KG1 (cell line): ENCODE data around the gene POU5F1.

Experiments used
- DNase-seq: peaks from one replicate; lab custom pipeline; 2025; lab: John Stamatoyannopoulos, UW

Gene POU5F1

DNA sequence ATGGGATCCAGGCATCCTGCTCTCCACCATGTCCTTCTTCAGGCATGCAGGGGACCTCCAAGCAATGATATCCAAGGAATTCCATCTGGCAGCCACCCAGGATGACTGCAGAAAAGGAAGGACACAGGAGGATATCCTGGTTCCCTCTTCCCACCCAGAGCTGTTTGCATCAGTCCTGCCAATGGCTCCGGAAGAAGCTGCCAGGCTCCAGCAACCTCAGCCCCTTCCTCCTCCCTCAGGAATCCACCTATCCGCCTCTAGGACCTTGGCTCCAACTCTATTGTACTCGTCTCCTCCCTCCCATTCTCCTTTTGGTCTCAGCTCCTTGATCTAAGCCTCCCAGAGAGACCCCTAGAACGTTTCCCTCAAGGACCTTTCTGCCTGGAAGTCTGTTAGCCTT, 30.9 kb downstream of the POU5F1 start:
- no peak for DNase-seq

DNA sequence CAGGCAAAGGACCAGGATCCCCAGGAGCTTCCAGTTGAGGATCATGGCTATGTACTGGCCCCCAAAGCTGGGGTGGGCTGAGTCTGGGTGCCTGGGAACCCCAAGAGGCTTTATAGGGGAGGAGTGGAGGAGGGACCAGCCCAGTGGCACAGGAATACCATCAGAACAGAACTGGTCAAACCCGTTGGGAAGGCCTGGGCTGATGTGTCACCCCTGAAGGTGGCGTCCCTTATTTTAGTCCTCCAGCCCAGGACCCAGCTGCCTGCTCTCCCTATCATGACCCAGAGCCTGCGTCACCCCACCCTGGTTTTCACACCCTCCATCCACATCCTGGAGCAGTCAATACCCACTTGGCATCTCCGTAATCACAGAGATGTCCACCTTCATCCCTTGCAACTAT, 31.5 kb downstream of the POU5F1 start, which contains the start of gene PSORS1C2:
Gene PSORS1C2 (minus strand): TSS at position 85 of the 400 bp plus-strand sequence. CDS start 40 bp downstream, at position 45.
- no peak for DNase-seq

DNA sequence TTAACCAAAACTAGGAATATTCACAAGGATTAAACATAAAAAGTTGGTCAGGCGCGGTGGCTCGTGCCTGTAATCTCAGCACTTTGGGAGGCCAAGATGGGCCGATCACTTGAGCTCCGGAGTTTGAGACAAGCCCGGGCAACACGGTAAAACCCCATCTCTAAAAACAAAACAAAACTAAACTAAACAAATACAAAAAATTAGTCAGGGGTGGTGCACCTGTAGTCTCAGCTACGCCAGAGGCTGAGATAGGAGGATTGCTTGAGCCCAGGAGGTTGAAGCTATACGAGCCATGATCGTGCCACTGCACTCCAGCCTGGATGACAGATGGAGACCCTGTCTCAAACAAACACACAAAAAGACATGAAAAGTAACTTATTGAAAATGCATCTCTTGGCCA, 34.8 kb downstream of the POU5F1 start:
- DNase-seq = no peak

DNA sequence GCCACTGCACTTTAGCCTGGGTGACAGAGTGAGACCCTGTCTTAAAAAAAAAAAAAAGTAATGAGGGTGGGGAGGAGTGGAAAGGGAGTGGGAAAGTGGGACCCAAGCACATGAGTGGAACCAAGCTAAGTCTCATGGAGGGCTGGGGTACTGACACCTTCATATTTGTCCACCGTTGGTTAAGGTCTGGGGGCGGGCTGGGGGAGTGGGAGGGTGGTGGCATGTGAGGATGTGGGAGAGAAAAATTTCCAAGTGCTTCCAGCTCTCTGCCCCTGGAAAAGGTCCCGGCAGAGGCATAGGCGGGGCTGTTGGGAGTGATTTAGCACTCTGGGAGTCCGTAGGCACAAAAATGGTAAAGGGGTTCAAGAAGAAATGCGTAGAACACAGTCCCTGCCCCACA, 37.7 kb downstream of the POU5F1 start:
- DNase-seq = no peak

DNA sequence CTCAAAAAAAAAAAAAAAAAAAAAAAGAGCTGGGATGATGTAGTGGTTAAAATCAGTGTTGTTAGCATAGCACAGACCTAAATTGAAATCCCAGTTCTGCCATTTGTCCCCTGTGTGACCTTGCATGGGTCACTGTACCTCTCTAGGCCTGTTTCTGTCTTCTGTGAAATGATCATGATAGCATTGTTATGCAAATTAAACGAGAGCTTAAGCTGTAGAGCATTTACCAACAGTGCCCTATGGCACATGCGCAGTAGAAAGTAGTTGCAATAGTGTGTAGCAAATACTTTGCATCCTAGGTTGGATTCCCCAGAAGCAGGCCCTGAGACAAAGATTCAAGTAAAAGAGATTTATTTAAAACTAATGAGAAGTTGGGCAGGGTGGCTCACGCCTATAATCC, 38.9 kb downstream of the POU5F1 start:
- no peak for DNase-seq

DNA sequence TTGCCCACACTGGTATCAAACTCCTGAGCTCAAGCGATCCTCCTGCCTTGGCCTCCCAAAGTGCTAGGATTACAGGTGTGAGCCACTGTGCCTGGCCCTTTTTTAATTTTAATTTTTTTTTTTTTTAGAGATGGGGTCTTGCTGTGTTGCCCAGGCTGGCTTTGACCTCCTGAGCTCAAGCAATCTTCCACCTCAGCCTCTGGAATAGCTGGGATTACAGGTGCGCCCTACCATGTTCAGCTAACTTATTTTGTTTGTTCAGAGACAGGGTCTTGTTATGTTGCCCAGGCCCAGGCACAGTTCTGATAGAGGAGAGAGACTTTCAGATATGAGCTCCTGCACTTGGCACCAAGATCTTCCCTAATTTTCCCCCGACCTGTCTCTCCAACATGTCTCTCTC, 39.7 kb downstream of the POU5F1 start:
- DNase-seq = no peak

DNA sequence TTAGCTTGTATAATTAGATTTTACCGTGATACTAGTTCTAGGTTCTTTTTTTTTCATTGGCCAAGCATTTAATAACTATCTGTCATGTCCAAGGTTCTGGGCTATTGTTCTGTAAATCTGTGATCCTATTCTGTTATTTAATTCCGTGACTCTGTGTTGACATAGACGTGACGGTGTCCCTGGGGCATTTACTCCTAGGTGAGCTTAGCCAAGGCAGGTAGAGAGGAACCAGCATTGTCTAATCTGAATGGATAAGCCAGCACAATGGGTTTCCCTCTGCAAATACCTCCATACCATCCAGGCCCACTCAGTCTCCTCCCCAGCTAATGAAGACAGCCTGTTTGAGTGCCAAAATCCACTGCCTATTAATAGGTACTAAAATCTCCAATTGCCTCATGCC, 41.4 kb downstream of the POU5F1 start:
- DNase-seq = no peak

DNA sequence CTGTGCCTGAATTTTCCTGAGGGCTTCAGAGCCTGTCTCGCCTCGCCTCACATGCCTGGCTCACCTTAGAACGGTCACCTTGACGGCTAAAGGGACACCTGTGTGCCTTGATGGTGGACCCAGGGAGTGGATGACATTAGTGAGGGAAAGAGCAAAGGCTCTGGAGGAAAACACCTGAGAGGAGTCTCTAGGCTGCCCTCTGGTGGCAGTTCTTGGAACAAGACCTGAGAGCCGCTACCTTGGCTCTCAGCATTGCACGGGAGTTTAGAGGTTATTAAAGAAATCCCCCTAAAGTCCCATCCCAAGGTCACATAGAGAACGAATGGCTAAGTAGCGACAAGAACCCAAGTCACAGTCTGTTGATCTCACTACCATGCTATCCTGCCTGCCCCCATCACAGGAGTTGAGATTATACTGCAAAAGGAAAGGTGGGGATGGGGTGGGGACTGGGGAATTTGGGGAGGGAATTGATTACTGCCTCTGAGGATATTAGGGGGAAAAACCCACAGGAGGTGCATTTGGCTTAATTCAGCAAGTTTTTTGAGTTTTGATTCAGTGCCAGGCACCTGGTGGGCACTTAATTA, 42.3 kb downstream of the POU5F1 start:
- DNase-seq = peak; percentile 40

DNA sequence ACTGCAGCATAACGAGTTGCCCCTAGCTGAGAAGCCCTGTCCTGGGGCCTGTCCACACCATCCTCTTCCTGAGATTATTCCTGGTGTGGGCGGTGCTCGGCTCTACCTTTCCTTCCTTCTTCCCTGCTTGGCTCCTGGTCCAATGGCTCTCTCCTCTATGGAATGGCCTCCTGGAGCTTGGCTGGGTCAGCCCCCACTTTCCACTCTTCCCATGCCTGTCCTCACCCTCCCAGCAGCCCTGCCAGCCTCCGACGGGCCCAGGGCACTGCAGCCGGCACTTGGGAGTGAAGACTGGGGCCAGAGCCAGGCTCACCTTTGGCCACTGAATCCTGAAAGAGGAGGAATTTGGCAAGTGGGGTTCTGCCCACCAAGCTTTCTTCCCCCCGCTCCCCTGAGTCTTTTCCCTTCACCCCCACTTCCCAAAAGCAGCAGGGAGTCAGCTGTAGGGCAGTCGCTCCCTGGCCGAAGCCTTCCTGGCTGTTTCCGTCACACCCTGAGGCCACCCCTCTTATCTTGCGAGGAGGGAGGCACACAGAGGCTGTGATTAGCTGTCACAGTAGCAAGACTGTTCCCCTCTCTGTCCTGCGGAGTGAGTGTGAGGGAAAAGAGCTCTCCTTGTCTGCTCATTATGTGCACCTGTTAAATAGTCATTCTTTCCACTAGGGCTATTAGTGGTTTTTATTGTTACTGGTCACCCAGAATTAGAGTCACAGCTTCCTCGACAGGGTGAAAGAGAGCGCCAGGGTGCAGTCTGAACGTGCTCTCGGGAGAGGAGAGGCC, 43.9 kb downstream of the POU5F1 start:
- no peak for DNase-seq

DNA sequence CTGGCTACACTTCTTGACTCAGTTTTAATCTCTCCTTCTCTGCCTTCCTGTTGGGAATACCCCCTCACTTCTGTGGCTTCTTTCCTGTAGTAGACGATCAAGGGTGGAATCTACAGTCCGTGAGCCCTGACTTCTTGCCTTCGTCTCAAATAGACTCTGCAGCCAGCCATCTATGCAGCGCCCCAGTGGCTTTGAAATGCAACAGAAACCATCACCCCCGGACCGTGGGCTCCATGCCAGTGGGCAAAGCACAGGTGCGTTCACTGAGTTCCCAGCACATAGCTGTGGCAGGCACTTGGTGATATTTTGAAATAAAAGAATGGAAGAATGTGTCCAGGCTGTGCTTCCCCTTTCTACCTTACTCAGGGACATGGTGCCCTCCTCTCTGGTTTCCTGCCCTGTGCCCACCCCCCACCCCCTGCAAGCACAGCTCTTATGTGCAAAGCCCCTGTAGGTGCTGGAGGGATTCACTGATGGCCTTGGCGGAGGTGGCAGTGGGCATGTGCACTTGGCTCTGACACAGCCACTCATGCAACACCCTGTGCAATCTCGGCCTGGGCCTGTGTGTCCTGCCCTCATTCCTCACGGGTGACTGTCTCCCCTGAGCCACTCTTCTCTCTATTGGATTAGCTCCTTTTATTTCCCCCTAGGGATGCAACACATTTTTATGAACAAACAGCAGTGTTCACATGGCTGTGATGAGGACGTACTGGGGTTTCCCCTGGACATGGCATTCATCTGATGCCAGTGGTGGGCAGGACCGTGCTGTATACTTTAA, 44.7 kb downstream of the POU5F1 start:
- no peak for DNase-seq

DNA sequence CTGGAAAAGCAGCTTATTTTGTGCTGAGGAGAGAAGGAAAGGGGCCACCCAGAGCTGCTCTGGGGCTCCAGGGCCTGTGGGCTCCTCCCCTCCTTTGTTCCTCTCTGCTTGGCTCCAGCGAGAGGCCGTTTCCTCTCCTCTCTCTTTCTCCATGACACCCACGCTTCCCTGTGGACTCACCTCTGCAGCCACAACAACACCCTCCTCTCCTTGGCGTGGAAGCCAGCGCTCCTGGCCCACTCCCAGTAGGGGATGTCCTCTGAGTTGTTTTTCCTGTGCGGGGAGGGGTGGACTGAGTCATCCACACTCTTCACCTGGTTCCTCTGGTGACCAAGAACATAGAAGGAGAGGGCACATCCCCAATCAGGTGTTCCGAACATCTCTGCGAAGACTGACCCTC, 45.3 kb downstream of the POU5F1 start:
- no peak for DNase-seq

DNA sequence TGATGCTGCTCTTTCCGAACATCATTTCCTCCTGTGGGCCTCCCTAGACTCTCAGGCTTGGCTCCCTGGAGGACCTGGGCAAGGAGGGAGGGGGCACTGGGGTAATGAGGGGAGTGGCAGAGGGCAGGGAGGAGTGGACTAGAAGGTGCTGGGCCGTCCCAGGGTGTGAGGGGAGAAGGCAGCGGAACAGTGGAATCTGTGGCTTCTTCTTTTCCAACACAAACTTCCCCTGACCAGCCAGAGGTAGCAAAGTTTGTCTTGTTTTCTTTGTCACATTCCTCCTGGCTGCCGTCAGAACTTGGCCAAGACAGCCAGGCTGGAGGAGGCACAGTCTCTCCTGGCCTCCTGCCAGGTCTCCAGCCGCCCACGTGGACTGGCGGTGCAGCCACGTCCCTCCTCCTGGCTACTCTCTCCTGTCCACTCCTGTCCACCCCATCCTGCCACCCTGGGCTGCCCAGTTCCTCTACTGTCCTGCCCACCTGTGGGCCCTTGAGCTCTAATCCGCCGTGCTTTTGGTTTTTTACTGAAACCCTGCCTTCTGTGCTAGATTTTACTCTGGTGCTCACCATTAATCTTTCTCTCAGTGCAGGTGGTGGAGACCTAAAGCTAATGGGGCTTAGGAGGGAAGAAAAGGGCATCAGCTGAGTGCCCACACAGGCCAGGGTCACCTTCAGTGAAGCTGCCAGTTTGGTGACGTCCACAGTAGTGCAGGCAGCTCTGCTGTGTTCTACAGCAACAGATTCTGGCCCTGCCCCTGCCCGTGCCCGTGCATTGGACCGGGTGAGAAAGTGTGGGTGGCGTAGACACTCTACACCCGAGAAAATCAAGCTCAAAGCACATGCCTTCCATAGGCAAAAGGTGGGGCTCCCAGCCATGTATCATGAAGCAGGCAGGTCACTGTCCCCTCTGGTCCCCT, 47.4 kb downstream of the POU5F1 start:
- no peak for DNase-seq

DNA sequence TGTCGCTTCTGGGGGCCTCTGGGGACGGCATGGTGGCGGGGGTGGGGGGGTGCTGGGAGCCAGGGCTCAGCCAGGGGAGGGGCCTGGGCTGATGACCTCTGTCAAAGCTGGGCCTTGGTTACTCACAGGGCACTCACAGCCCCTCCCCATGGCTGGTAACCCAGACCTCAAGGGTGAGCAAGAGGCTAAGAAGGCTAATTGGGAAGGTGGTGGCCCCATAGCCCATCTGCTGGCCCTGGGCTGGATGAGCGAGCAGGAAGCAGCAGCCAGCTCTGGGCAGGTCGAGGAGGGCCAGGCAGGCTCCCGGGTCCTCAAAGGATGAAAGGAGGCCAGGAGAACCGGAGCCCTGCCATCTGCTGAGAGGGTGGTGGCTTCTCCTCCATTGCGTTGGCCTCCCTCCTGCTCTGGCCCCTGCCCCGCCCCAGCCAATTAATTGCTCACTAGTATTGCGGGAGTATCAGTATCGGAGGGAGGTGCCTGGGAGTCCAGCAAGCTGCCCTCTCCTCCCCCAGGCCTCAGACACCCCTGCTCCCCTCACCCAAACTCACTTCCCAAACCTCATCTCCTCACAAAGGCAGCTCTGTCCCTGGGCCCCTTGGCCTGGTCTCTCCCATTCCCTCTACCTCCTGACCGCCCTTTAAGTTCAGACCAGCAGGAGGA, 49.2 kb downstream of the POU5F1 start:
- DNase-seq = no peak

DNA sequence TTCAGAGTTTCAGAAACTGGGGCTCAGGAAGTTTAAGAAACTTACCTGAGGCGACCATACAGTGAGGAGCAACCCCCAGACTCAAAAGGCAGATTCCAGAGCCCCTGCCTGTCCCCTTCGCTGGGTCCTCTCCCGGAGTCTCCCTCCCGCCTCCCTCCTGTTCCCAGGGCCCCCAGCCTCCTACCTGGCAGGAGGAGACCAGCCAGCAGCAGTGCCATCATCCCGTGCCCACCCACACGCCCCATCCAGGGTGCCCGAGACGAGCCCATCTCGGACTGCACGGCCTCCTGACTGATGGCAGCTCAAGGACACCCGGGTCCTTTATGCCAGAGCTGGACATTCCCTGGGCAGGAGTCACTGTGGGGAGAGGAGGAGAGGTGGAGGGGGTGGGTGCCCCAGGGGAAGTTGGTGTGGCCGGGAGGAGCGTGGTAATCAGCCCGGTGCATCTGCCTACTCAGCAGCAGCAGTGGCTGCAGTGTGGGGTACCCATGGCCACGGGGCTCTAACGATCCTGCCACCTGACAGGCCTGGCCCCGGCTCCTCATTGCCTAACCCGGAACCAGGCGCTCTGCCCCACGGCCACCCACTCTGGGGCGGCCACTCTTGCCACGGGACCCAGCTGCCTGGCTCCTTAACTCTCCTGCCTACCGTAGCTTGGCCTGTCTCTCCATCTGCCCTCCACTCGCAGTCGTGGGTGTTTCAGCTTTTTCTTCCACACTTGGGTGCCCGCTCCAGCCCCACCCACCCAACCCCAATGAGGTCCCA, 50.1 kb downstream of the POU5F1 start, which contains the start of gene CDSN:
Gene CDSN (minus strand): TSS at position 296 of the 765 bp plus-strand sequence. CDS start 27 bp downstream, at position 269.
- no peak for DNase-seq

DNA sequence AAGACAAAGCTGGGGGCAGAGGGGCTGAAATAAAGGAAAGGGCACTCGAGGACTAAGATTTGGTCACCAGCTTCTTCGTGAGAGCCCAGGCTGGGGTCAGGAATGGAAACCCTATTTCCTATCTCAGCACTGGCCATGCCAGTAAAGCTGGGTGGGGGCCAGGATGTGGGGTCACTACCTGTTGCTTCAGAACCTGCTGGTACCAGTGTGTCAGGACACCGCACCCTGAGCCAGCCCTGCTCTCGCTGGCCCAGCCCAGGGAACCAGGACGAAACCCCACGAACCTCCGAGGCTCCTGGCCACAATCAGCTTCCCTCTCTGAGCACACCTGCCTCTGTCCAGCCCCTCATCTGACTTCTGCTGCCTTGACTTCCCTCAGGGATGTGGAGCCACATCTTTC, 52.3 kb downstream of the POU5F1 start:
- DNase-seq = no peak

DNA sequence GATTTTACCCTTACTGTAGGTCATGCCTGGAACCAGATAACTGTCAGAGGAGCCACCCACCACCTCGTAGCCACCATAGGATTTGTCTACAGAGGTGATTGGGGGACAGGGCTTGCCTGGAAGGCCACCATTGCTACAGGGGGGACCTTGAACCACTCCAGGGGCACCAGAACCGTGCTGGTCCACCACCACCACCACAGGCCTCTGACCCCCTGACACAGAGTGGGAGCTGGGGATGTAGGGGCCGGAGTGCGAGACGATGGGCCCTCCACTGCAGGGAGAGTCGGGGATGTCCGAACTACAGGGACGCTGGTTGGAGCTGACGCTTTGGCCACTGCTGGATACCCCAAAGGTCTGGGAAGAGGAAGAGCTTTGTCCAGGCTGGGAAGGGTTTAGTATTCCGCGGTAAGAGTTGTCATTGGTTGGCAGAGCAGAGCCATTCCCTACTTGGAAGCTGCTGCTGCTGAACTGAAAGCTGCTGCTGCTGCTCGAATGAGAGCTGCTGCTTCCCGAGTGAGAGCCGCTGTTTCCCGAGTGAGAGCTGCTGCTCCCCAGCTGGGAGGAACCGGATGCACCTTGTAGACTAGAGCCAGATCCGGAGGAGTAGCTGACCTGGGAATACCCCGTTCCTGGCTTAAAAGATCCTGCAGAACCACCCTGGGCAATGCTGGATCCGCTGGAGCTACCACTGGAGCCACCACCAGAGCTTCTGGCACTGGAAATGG, 53.7 kb downstream of the POU5F1 start:
- DNase-seq = no peak

DNA sequence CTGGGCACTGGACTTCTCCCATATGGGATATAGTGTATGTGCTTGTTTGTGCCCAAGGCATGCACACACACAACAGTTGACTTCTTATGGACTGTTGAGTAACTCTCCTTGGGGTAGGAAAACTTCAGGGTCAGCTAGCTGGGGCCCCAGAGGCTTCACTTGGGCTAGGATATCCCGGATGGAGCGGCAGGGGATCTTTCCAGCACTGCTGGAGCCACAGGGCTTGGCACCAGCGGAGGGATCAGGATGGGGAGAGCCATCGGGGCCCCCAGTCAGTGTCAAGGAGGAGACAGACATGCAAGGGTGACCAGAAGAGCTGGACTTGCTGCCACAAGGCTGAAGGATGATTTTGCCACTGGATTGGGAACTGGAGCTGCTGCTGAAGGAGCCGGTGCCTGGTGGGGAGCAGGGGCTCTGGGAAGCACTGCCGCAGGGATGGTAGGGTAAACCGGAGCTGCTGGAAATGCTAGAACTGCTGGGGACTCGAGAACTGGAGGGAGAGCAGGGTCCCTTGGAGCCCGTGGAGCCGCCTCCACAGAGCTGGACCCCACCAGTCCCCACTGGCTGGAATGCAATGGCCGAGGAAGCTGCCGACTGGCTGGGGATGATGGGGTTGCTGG, 54.4 kb downstream of the POU5F1 start:
- no peak for DNase-seq

DNA sequence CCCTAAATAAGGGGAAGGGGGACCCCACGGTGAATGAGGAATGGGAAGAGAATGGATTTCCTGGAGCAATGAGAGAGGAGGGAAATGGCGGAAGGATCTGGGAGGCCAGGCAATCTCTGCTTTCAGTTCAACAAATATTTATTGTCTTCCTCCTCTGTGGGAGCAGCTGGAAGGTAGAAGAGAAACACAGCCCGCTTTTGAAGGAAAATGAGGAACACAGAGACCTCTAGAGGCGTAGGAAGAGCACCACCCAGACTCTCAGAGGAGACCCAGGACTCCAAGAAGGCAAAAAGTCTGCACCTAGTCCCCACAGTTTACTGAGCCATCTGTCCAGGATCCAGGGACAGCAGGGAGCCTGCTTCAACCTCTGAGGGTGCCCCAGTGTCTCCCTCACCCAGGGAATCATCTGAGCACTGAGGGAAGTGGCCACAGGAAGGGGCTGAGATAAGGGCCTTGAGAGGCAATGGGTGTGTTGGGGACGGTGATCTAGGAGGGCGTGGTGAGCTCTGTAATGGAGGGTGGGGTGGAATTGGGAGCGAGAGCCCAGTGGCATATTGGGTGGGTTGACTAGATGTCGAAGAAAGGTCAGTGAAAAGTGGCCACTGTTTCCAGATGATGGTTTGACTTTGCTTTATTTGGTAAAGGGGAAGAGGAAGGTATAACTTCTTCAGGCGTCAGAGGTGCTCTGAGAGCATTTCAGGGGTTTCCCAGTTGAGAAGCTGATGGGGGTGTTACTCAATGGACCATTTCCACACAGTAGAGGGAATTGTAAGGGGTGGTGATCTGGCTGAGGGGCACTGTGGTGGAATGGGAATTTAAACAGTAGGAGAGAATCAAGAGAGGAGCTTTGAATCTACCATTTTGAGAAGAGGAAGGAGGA, 55.3 kb downstream of the POU5F1 start:
- no peak for DNase-seq
